Sigmoid colon (tissue), 4 donors: ENCODE results near the gene PRELID3B.

Experiments
- EP300 ChIP-seq, 4 donors: sonication (generic); formaldehyde crosslinking; IDR thresholded peaks; one replicate each; pipeline ENCODE4 v1.6.1; 2017; ENCODE audit warnings: antibody characterized with exemption in 4 of 4
- POLR2A ChIP-seq, 2 donors: fragments of 450-650 bp; IDR thresholded peaks; one replicate each; pipeline ENCODE4 v1.6.1; 2016; ENCODE audit warnings: antibody characterized with exemption in 2 of 2, mild to moderate bottlenecking in 2 of 2, moderate library complexity in 2 of 2
- POLR2AphosphoS5 ChIP-seq, 4 donors: sonication (generic); formaldehyde crosslinking; IDR thresholded peaks; one replicate each; pipeline ENCODE4 v1.6.1; 2017; ENCODE audit warnings: antibody characterized with exemption in 4 of 4
- TF ChIP-seq, protein P1 (sequence below), 4 experiments: fragments of 450-650 bp in 3 of 4; fragments of 200-600 bp in 1 of 4; IDR thresholded peaks; one replicate each; pipeline ENCODE4 v1.5.1; 2016 to 2019; ENCODE audit warnings: antibody characterized with exemption in 4 of 4, mild to moderate bottlenecking in 3 of 4, moderate library complexity in 2 of 4

DNA sequence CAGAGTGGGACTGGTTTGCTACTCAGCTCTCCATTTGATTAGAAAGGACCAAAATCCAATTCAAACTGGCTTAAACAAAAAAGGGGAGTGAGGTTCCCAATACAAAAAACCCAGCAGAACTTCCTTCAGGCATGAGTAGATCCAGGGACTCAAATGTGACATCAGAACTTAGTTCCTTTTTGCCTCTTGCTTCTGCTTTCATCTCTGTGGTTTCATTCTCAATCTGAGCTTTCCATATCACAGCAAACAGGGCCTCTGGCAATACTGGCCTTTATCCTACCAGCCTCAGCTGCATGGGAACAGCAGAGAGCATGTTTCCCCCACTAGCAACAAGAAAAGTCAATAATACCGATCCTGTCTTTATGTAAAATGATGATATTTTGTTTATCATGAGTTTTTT, 28.6 kb upstream of the PRELID3B start:
- TF ChIP-seq POLR2AphosphoS5 (IDR thresholded peaks at IDR 0.05), result no peak
- no peak for TF ChIP-seq POLR2A (IDR thresholded peaks at IDR 0.05)
- TF ChIP-seq, protein P1, sequence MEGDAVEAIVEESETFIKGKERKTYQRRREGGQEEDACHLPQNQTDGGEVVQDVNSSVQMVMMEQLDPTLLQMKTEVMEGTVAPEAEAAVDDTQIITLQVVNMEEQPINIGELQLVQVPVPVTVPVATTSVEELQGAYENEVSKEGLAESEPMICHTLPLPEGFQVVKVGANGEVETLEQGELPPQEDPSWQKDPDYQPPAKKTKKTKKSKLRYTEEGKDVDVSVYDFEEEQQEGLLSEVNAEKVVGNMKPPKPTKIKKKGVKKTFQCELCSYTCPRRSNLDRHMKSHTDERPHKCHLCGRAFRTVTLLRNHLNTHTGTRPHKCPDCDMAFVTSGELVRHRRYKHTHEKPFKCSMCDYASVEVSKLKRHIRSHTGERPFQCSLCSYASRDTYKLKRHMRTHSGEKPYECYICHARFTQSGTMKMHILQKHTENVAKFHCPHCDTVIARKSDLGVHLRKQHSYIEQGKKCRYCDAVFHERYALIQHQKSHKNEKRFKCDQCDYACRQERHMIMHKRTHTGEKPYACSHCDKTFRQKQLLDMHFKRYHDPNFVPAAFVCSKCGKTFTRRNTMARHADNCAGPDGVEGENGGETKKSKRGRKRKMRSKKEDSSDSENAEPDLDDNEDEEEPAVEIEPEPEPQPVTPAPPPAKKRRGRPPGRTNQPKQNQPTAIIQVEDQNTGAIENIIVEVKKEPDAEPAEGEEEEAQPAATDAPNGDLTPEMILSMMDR (IDR thresholded peaks at IDR 0.05), result no peak
- no peak for TF ChIP-seq EP300 (IDR thresholded peaks at IDR 0.05)
